Spleen (tissue), 11 donors: ENCODE data around the gene PTRH2. TPM values are rescaled to one million over a fixed set of nuclear protein-coding genes. Genes with fewer than 3 reads are reported as not detected.

Experiments used
- DNase-seq: peaks from one replicate; pipeline ENCODE4 v3.0.0-alpha.2; 2020
- H3K27ac ChIP-seq, 8 donors: fragments of 200-600 bp; sonication (generic) in 7 of 8; 1 replicate in 4 of 8; 2 replicates in 4 of 8; pipeline versions ENCODE4 v1.5.0 to v1.8.0; 2016 to 2021; ENCODE audit warnings: inconsistent platforms in 4 of 8, mild to moderate bottlenecking in 4 of 8, moderate library complexity in 1 of 8
- H3K27me3 ChIP-seq, 7 donors: fragments of 200-600 bp; sonication (generic) in 6 of 7; replicated peaks in 1 of 7; 1 replicate in 4 of 7; 2 replicates in 3 of 7; pipeline versions ENCODE4 v1.5.0 to v1.8.0; 2016 to 2021; ENCODE audit warnings: inconsistent platforms in 3 of 7, mild to moderate bottlenecking in 1 of 7
- H3K36me3 ChIP-seq, 6 donors: fragments of 200-600 bp; sonication (generic) in 5 of 6; 1 replicate in 4 of 6; 2 replicates in 2 of 6; pipeline versions ENCODE4 v1.5.0 to v1.8.0; 2016 to 2021; ENCODE audit warnings: inconsistent platforms in 2 of 6
- H3K4me1 ChIP-seq, 6 donors: fragments of 200-600 bp; sonication (generic) in 5 of 6; 1 replicate in 3 of 6; 2 replicates in 3 of 6; pipeline versions ENCODE4 v1.5.0 to v1.8.0; 2016 to 2021; ENCODE audit warnings: inconsistent platforms in 3 of 6
- H3K4me3 ChIP-seq, 8 donors: fragments of 200-600 bp; sonication (generic) in 7 of 8; 1 replicate in 4 of 8; 2 replicates in 4 of 8; pipeline versions ENCODE4 v1.5.0 to v1.8.0; 2016 to 2021; ENCODE audit warnings: inconsistent platforms in 4 of 8, mild to moderate bottlenecking in 4 of 8, moderate library complexity in 2 of 8
- H3K9me3 ChIP-seq, 8 donors: fragments of 200-600 bp; sonication (generic) in 7 of 8; 1 replicate in 4 of 8; 2 replicates in 4 of 8; pipeline versions ENCODE4 v1.5.0 to v1.8.0; 2016 to 2021; ENCODE audit warnings: inconsistent platforms in 4 of 8
- POLR2A ChIP-seq, 3 donors: fragments of 450-650 bp; IDR thresholded peaks; one replicate each; pipeline ENCODE4 v1.5.1; 2017; ENCODE audit warnings: antibody characterized with exemption in 3 of 3, mild to moderate bottlenecking in 1 of 3
- POLR2AphosphoS5 ChIP-seq, 3 donors: sonication (generic); formaldehyde crosslinking; IDR thresholded peaks; one replicate each; pipeline ENCODE4 v1.5.1; 2017; ENCODE audit warnings: antibody characterized with exemption in 3 of 3
- WGBS, 5 donors: extraction: QIAGEN DNeasy Blood & Tissue Kit in 3 of 5; methylation state at CpG; one replicate each; pipeline versions ENCODE4 v1.1.5 to v1.1.7; 2013 to 2018; 5-methylcytosine and 5-hydroxymethylcytosine counted together
- intact Hi-C: fragments of 100-400 bp; cut with DNase I; formaldehyde crosslinking; loops from one replicate; pipeline ENCODE4 v1.15.0; 2023; ENCODE audit warnings: low total_unique reads
- polyA plus RNA-seq, 3 donors: library from polyadenylated mRNA; stranded (reverse); fragments of 200-250 nt; gene quantifications; one replicate each; pipeline ENCODE4 v1.2.1, GENCODE V29; 2013
- total RNA-seq, 7 donors: library from RNA; depleted of rRNA in 3 of 7; stranded (reverse); fragments of >200 nt in 3 of 7; fragmentation: NEBNext Ultra II Directional in 4 of 7; extraction: Animal tissue kit (Norgen Biotek cat#: 25700) in 4 of 7; gene quantifications; one replicate each; pipeline versions ENCODE4 v1.1.0 to v1.2.1, GENCODE V29; 2016 to 2021
- TF ChIP-seq, protein P1 (sequence below), 11 experiments: fragments of 200-600 bp in 7 of 11; fragments of 450-650 bp in 4 of 11; sonication (generic) in 4 of 11; IDR thresholded peaks in 8 of 11; conservative IDR thresholded peaks in 3 of 11; 1 replicate in 7 of 11; 2 replicates in 4 of 11; pipeline versions ENCODE4 v1.4.0 to v1.8.0; 2016 to 2021; ENCODE audit warnings: antibody characterized with exemption in 11 of 11, inconsistent platforms in 4 of 11, mild to moderate bottlenecking in 1 of 11
- donor health status: healthy with polysubstance abuse.
- donor health status: DM: no; HTN: no; CAD: no; lungs with moderate emphysema.
- donor health status: DM: no; HTN: no; CAD: no.
- donor health status: Bipolar disorder and iron deficiency.
- donor health status: healthy.
- donor health status: DM: no; HTN: no; CAD: no.
- donor health status: DM: yes; HTN: yes; CAD: no.

Gene PTRH2
- total and polyA plus RNA-seq, 10 donors, result 14.4 to 30.9 (median 21.8) TPM

DNA sequence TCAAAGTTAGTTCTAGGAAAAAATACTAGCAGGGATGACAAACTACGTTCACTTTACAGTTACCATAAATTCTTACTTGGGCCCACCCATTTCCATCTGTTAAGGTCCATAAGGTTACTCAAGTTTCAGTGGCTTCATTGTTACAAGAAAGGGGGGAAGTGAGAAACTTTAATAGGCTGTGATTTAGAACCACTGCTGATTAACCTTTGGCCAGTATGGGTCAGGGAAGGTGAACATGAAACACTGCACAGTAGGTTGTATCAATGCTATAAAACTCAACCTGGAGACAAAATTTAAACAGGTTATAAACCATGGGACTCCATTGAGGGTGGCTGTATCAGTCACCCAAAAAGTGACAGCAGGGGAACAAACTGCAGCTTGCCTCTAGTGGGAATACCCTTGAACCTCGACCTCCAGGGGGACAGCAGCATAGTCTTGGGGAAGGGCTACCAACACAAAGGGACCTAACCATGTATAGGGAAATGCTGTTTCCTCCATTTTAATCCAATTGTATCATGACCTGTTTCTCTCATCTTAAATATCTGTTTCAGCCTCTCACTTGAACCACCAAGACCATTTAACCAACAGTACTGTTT lies 10.4 kb downstream of the PTRH2 start:
- no peak overlapping the region for H3K4me3 ChIP-seq
- TF ChIP-seq, protein P1, sequence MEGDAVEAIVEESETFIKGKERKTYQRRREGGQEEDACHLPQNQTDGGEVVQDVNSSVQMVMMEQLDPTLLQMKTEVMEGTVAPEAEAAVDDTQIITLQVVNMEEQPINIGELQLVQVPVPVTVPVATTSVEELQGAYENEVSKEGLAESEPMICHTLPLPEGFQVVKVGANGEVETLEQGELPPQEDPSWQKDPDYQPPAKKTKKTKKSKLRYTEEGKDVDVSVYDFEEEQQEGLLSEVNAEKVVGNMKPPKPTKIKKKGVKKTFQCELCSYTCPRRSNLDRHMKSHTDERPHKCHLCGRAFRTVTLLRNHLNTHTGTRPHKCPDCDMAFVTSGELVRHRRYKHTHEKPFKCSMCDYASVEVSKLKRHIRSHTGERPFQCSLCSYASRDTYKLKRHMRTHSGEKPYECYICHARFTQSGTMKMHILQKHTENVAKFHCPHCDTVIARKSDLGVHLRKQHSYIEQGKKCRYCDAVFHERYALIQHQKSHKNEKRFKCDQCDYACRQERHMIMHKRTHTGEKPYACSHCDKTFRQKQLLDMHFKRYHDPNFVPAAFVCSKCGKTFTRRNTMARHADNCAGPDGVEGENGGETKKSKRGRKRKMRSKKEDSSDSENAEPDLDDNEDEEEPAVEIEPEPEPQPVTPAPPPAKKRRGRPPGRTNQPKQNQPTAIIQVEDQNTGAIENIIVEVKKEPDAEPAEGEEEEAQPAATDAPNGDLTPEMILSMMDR (IDR thresholded peaks at IDR 0.05 in 8 of 11, conservative IDR thresholded peaks at IDR 0.05 in 3 of 11), result no peak
- TF ChIP-seq POLR2AphosphoS5 (IDR thresholded peaks at IDR 0.05), result peak in 1 of 3 donors; percentile 44
- 85 to 89% (median 87%) methylated on average over 2 of the region's 2 CpGs for WGBS, 5 donors
- H3K4me1 ChIP-seq, result peaks cover 0 to 60% (median 8%) of the 10 kb centered on the region in 6 donors
- no peaks in the 10 kb centered on the region for H3K27me3 ChIP-seq
- H3K9me3 ChIP-seq, result no peaks in the 10 kb centered on the region
- DNase-seq, result no peak
- H3K27ac ChIP-seq, result peak overlapping the region in 2 of 8 donors; percentile 4 to 31
- H3K36me3 ChIP-seq, result peaks cover 0 to 94% (median 75%) of the 10 kb centered on the region in 6 donors
- intact Hi-C loops, result no loop called here

DNA sequence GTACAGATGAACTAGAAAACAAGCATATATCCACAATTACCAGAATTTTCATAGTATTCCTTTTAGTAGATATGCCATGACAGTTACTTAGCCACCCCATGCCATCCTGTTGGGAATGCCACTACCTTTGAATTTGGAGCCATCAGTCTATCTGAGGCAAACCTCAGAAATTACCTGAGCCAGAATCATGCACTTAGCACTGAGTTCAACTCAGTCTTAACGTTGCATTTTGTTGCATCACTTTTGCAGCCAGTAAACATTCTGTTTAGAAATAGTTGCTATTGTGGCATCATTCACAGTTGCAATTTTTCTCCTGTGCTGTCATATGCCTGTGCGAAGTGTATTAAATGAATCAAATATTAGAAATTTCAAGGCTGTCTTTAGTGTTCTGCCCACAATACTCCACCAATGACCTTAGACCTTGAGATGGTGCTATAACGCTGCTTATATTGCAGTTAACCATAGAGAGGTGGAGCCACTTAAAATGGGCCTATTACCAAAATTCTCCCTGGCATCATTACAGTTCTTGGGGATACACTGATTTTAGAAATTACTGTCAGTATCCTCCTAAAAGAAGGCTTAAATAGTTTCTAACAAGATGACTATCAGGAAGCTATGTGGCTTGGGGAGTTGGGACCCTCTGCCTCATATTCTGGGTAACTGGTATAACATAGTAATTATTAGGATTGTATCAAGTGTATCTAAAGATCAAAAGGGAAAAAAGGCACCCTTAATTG lies 11.1 kb downstream of the PTRH2 start:
- H3K9me3 ChIP-seq, result no peaks in the 10 kb centered on the region
- intact Hi-C loops, result no loop called here
- WGBS, 5 donors, result 55 to 80% (median 61%) methylated on average over 3 of the region's 3 CpGs
- peaks cover 0 to 54% (median 6%) of the 10 kb centered on the region in 6 donors for H3K4me1 ChIP-seq
- H3K36me3 ChIP-seq, result peaks cover under 1 to 100% (median 82%) of the 10 kb centered on the region in 6 donors
- H3K27me3 ChIP-seq, result no peaks in the 10 kb centered on the region
- H3K4me3 ChIP-seq, result no peak overlapping the region
- peak overlapping the region in 2 of 8 donors; percentile 4 to 31 for H3K27ac ChIP-seq
- TF ChIP-seq POLR2AphosphoS5 (IDR thresholded peaks at IDR 0.05) (no peak), POLR2A (IDR thresholded peaks at IDR 0.05) (no peak)
- TF ChIP-seq, protein P1 (IDR thresholded peaks at IDR 0.05 in 8 of 11, conservative IDR thresholded peaks at IDR 0.05 in 3 of 11), result no peak
- no peak for DNase-seq

DNA sequence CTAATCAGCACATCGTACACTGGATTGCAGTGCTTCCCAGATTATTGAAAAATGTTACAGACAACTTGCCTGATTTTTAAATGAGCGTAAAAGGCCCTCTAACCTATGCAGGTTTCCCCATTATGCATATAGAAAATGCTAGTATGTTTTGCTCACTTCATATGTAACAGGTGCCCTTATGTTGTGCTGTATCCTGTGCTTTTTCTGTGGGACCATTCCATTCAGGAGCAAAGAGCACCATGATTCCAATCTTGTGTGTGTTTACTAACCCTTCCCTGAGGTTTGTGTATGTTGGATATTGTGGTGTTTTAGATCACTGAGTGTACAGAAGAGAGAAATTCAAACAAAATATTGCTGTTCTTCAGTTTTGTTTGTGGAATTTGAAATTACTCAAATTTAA lies 12.9 kb downstream of the PTRH2 start:
- peaks cover 3 to 100% (median 89%) of the 10 kb centered on the region in 6 donors for H3K36me3 ChIP-seq
- WGBS, 5 donors, result 93 to 99% (median 94%) methylated on average over 2 of the region's 2 CpGs
- intact Hi-C loops, result no loop called here
- H3K27ac ChIP-seq, result peak overlapping the region in 1 of 8 donors; percentile 1
- TF ChIP-seq, protein P1 (IDR thresholded peaks at IDR 0.05 in 8 of 11, conservative IDR thresholded peaks at IDR 0.05 in 3 of 11), result no peak
- TF ChIP-seq POLR2A (IDR thresholded peaks at IDR 0.05), result no peak
- TF ChIP-seq POLR2AphosphoS5 (IDR thresholded peaks at IDR 0.05), result no peak
- H3K4me3 ChIP-seq, result no peak overlapping the region
- DNase-seq, result no peak
- peaks cover 0 to 36% (median 4%) of the 10 kb centered on the region in 6 donors for H3K4me1 ChIP-seq
- H3K27me3 ChIP-seq, result no peaks in the 10 kb centered on the region
- no peaks in the 10 kb centered on the region for H3K9me3 ChIP-seq

DNA sequence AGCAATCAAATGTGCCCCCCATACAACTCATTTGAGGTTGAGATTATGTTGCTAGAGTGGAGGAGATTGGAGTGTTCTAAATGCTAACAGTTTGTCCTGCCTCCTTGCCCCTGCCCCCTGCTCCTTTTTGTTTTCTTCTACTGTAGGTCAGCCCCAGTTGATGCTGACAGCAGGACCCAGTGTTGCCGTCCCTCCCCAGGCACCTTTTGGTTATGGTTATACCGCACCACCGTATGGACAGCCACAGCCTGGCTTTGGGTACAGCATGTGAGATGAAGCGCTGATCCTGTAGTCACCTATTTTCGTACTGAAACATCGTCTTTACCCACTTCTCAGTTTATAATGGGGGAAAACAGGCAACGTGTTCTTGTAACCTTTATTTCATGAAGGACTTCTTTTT lies 13.6 kb downstream of the PTRH2 start:
- Histone ChIP-seq H3K27ac (no peak overlapping the region), H3K9me3 (no peaks in the 10 kb centered on the region), H3K27me3 (no peaks in the 10 kb centered on the region), H3K4me3 (no peak overlapping the region), H3K4me1 (peaks cover 0 to 36% (median 3%) of the 10 kb centered on the region in 6 donors), H3K36me3 (peaks cover 3 to 100% (median 87%) of the 10 kb centered on the region in 6 donors)
- DNase-seq, result no peak
- TF ChIP-seq POLR2A (IDR thresholded peaks at IDR 0.05) (no peak), POLR2AphosphoS5 (IDR thresholded peaks at IDR 0.05) (no peak)
- TF ChIP-seq, protein P1 (IDR thresholded peaks at IDR 0.05 in 8 of 11, conservative IDR thresholded peaks at IDR 0.05 in 3 of 11), result no peak
- 92 to 96% (median 93%) methylated on average over 7 of the region's 7 CpGs for WGBS, 5 donors
- intact Hi-C loops, result no loop called here
